NCI-H146 treated with DMSO at 0.1 percent for 48 hours (cell line): ENCODE results near the gene TGFB1I1.
"Not testable (repeated sequence)": the region's sequence is repeated elsewhere in the genome, so short reads cannot be mapped to it uniquely, and the experiment has no call there.

ENCODE experiments used
- DNase-seq: peaks from one replicate; lab custom pipeline; 2025; ENCODE audit not compliant: unreplicated experiment; lab: John Stamatoyannopoulos, UW

Gene TGFB1I1

DNA sequence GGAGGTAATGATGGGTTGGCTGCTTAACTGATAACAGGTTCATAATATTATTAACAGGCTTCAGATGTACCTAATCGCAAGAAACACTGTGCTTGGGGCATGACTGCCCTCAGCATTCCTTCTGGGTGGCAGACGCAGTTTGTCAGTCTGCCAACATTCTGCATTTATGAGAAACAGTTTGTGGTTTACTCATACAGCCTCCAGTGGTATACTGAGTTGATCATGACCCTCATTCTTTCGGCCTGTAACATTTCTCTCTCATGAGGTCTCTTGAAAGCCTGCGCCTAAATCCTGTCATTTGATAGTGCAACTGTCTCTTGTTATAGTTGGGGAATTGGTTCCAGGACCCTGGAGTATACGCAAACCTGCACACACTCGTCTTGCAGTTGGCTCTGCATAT, 41.2 kb downstream of the TGFB1I1 start:
- DNase-seq, result no peak

DNA sequence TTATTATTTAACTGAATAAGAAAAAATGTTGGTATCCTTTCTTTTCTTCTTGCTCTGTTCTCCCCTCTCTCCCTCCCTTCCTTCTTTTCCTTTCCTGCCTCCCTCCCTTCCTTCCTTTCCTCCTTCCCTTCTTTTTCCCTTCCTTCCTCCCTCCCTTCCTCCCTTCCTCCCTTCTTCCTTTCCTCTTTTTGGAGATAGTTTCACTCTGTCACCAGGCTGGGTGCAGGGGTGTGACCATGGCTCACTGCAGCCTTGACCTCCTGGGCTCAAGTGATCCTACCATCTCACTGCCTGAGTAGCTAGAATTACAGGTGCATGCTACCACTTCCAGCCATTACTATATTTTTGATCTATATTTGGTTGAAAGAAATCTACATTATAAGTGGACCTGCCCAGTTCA, 41.9 kb downstream of the TGFB1I1 start:
- no peak for DNase-seq

DNA sequence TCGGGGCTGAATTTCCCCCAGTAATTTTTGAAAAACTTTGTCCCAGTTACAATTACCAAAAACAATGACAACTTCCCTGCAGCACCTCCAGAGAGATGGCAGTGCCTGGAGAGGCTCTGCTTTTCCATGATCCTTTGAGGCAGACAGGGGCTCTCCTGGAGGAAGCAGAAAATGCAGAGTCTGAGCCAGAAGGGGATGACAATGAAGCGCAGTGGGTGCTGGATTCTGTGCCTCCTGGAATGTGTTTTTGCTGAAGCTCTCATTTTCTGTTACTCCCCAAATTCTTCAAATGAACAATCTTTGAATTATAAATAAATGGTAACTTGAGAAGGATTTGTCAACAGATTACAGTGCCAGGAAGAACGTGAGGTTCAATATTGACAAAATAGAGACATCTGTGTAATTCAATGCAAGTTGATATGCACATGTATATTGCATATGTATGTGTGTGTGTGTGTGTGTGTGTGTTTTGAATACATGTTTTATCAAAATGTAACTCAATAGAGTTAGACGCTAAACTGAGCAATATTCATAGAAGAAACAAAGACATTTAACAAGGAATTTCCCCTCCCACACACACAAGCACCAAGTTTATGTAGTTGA, 45.9 kb downstream of the TGFB1I1 start:
- no peak for DNase-seq

DNA sequence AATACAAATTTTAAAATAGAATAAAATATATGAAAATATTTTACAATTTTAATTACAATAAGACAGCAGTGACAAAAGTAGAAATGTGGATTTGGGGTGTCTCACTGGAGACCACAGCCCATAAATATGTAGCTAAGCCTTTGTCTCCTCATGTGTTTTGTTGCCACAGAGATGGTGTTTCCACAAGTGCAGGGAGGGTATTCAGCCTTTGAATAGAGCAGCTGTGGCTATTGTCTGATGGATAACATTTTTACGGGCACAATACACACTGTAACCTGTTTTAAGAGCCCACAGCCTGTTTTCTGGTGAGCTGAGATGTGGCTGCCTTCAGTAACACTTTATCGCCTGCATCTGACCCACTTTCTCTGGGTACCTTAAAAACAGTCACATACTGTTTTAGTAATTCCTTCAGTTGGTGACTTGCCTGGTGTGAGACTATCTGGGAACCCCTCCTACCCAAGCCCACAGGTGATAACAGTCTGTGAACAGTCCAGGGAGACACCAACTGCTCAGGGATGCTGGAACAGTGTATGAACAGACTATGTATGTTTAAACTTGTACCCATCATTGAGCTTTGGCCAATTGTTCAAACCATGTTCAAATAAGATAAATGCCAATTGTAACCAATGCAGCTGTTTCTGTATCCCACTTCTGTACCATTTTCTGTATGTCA, 47.9 kb downstream of the TGFB1I1 start:
- peak; percentile 26 for DNase-seq

DNA sequence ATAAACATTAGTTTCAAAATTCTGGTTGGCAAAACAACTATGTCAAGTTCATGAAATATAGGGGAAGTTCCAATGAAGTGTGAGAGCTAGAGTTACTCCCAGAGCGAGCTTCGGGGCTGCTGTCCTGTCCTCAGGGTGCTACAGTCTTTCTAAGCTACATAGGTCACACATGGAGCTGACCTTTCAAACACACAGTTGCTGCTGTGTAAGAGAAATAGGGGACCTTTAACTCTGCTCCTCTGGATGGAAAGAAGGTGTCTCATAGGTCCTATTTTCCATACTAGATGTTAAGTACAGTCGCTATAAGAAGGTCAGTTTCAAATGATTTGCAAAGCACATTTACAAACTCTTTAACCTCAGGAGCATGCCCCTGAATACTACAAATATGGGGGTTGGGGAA, 49.4 kb downstream of the TGFB1I1 start:
- no peak for DNase-seq

DNA sequence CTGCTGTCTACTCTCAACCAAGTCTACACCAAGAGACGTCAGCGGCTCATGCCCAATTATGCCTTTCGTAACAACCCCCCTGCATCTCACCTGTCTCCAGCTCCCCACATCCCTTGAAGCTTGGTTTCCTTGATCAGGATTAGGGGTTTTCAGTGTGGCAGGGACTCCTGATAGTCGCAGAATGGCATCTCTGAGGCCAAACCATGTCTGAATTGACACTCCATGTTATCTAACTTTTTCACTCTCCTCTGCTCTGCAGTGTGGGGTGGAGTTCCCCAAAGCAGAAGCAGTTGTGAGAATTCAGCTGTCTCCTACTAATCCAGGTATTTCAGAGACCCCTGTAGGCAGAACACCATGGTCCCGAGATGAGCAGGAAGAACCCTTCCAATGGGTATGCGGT, 50.1 kb downstream of the TGFB1I1 start:
- DNase-seq, result no peak

DNA sequence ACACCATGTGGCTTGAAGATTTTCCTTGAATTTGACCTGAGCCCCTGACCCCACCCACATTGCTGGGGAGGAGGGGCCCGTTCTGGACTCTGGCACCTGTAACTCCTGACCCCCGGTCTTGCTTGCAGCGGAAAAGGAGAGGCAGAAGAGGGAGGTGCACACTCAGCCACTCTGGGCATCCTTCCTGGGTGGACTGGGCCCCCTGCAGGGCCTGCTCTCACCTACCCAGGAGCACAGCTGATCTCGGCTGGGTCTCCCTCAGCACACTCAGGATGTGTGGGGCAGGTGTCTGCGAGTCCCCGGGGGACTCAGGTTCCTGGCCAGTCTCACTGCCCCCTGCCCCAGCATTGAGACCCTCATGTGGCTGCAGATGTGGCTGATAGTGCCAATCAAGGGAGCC, 51.8 kb downstream of the TGFB1I1 start:
- DNase-seq, result not testable (repeated sequence)

DNA sequence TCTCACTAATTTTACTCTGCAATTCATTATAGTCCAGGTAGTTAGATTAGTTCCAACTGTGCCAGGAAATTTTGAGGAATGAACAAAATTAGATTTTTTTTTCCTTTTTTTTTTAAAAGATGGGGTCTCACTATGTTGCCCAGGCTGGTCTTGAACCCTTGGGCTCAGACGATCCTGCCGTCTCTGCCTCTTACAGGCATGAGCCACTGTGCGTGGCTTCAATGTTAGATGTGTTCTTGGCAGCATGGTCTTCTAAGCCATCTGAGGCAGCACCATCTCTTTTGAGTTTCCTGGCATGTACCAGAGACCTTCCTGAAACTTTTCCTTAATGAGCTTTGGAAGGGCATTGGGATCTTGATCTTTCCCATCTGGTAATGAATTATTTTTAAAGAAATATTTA, 53.2 kb downstream of the TGFB1I1 start:
- DNase-seq, result no peak
